Spleen (tissue), 11 donors: ENCODE data around the gene STAT3. TPM values are rescaled to one million over a fixed set of nuclear protein-coding genes. Genes with fewer than 3 reads are reported as not detected.
"Not testable (repeated sequence)": the region's sequence is repeated elsewhere in the genome, so short reads cannot be mapped to it uniquely, and the experiment has no call there.

Experiments used
- DNase-seq: peaks from one replicate; pipeline ENCODE4 v3.0.0-alpha.2; 2020
- H3K27ac ChIP-seq, 8 donors: fragments of 200-600 bp; sonication (generic) in 7 of 8; 1 replicate in 4 of 8; 2 replicates in 4 of 8; pipeline versions ENCODE4 v1.5.0 to v1.8.0; 2016 to 2021; ENCODE audit warnings: inconsistent platforms in 4 of 8, mild to moderate bottlenecking in 4 of 8, moderate library complexity in 1 of 8
- H3K27me3 ChIP-seq, 7 donors: fragments of 200-600 bp; sonication (generic) in 6 of 7; replicated peaks in 1 of 7; 1 replicate in 4 of 7; 2 replicates in 3 of 7; pipeline versions ENCODE4 v1.5.0 to v1.8.0; 2016 to 2021; ENCODE audit warnings: inconsistent platforms in 3 of 7, mild to moderate bottlenecking in 1 of 7
- H3K36me3 ChIP-seq, 6 donors: fragments of 200-600 bp; sonication (generic) in 5 of 6; 1 replicate in 4 of 6; 2 replicates in 2 of 6; pipeline versions ENCODE4 v1.5.0 to v1.8.0; 2016 to 2021; ENCODE audit warnings: inconsistent platforms in 2 of 6
- H3K4me1 ChIP-seq, 6 donors: fragments of 200-600 bp; sonication (generic) in 5 of 6; 1 replicate in 3 of 6; 2 replicates in 3 of 6; pipeline versions ENCODE4 v1.5.0 to v1.8.0; 2016 to 2021; ENCODE audit warnings: inconsistent platforms in 3 of 6
- H3K4me3 ChIP-seq, 8 donors: fragments of 200-600 bp; sonication (generic) in 7 of 8; 1 replicate in 4 of 8; 2 replicates in 4 of 8; pipeline versions ENCODE4 v1.5.0 to v1.8.0; 2016 to 2021; ENCODE audit warnings: inconsistent platforms in 4 of 8, mild to moderate bottlenecking in 4 of 8, moderate library complexity in 2 of 8
- H3K9me3 ChIP-seq, 8 donors: fragments of 200-600 bp; sonication (generic) in 7 of 8; 1 replicate in 4 of 8; 2 replicates in 4 of 8; pipeline versions ENCODE4 v1.5.0 to v1.8.0; 2016 to 2021; ENCODE audit warnings: inconsistent platforms in 4 of 8
- CTCF ChIP-seq, 11 experiments: fragments of 200-600 bp in 7 of 11; fragments of 450-650 bp in 4 of 11; sonication (generic) in 4 of 11; IDR thresholded peaks in 8 of 11; conservative IDR thresholded peaks in 3 of 11; 1 replicate in 7 of 11; 2 replicates in 4 of 11; pipeline versions ENCODE4 v1.4.0 to v1.8.0; 2016 to 2021; ENCODE audit warnings: antibody characterized with exemption in 11 of 11, inconsistent platforms in 4 of 11, mild to moderate bottlenecking in 1 of 11
- POLR2A ChIP-seq, 3 donors: fragments of 450-650 bp; IDR thresholded peaks; one replicate each; pipeline ENCODE4 v1.5.1; 2017; ENCODE audit warnings: antibody characterized with exemption in 3 of 3, mild to moderate bottlenecking in 1 of 3
- POLR2AphosphoS5 ChIP-seq, 3 donors: sonication (generic); formaldehyde crosslinking; IDR thresholded peaks; one replicate each; pipeline ENCODE4 v1.5.1; 2017; ENCODE audit warnings: antibody characterized with exemption in 3 of 3
- WGBS, 5 donors: extraction: QIAGEN DNeasy Blood & Tissue Kit in 3 of 5; methylation state at CpG; one replicate each; pipeline versions ENCODE4 v1.1.5 to v1.1.7; 2013 to 2018; 5-methylcytosine and 5-hydroxymethylcytosine counted together
- intact Hi-C: fragments of 100-400 bp; cut with DNase I; formaldehyde crosslinking; loops from one replicate; pipeline ENCODE4 v1.15.0; 2023; ENCODE audit warnings: low total_unique reads
- polyA plus RNA-seq, 3 donors: library from polyadenylated mRNA; stranded (reverse); fragments of 200-250 nt; gene quantifications; one replicate each; pipeline ENCODE4 v1.2.1, GENCODE V29; 2013
- total RNA-seq, 7 donors: library from RNA; depleted of rRNA in 3 of 7; stranded (reverse); fragments of >200 nt in 3 of 7; fragmentation: NEBNext Ultra II Directional in 4 of 7; extraction: Animal tissue kit (Norgen Biotek cat#: 25700) in 4 of 7; gene quantifications; one replicate each; pipeline versions ENCODE4 v1.1.0 to v1.2.1, GENCODE V29; 2016 to 2021
- donor health status: healthy with polysubstance abuse.
- donor health status: DM: no; HTN: no; CAD: no; lungs with moderate emphysema.
- donor health status: DM: no; HTN: no; CAD: no.
- donor health status: Bipolar disorder and iron deficiency.
- donor health status: healthy.
- donor health status: DM: no; HTN: no; CAD: no.
- donor health status: DM: yes; HTN: yes; CAD: no.

Gene STAT3
- total and polyA plus RNA-seq, 10 donors: 18.3 to 326 (median 241) TPM

- H3K4me1 ChIP-seq: peaks cover 12 to 98% (median 63%) of the 10 kb centered on the region in 6 donors
- no peaks in the 10 kb centered on the region for H3K27me3 ChIP-seq
- no peak overlapping the region for H3K27ac ChIP-seq
- H3K36me3 ChIP-seq: peaks cover 0 to 48% (median 5%) of the 10 kb centered on the region in 6 donors
- DNase-seq: no peak
- intact Hi-C loops: no loop called here
- no peak for TF ChIP-seq POLR2AphosphoS5 (IDR thresholded peaks at IDR 0.05)
- no peak for TF ChIP-seq POLR2A (IDR thresholded peaks at IDR 0.05)
- no peak for TF ChIP-seq CTCF (IDR thresholded peaks at IDR 0.05 in 8 of 11, conservative IDR thresholded peaks at IDR 0.05 in 3 of 11)
- H3K9me3 ChIP-seq: peaks cover 0 to 5% (median 0%) of the 10 kb centered on the region in 8 donors
- H3K4me3 ChIP-seq: no peak overlapping the region
Measured at GRCh38 chr17:42372142-42372541, 16.1 kb downstream of the STAT3 start.

- H3K9me3 ChIP-seq, DNase-seq, intact Hi-C loops, H3K27me3 ChIP-seq, H3K4me3 ChIP-seq: not testable (repeated sequence)
- peaks cover 23 to 98% (median 66%) of the 10 kb centered on the region in 6 donors for H3K4me1 ChIP-seq
- TF ChIP-seq POLR2AphosphoS5 (IDR thresholded peaks at IDR 0.05): peak in 1 of 3 donors; percentile 16
- peak overlapping the region in 1 of 8 donors; percentile 21 for H3K27ac ChIP-seq
- peaks cover 0 to 56% (median 8%) of the 10 kb centered on the region in 6 donors for H3K36me3 ChIP-seq
- WGBS, 5 donors: 69 to 78% (median 73%) methylated on average over 12 of the region's 12 CpGs
Measured at GRCh38 chr17:42368797-42369561, 19.3 kb downstream of the STAT3 start.

- H3K4me3 ChIP-seq, H3K27me3 ChIP-seq, DNase-seq, intact Hi-C loops, H3K9me3 ChIP-seq: not testable (repeated sequence)
- Histone ChIP-seq H3K36me3 (peaks cover 0 to 52% (median 8%) of the 10 kb centered on the region in 6 donors), H3K27ac (peak overlapping the region in 1 of 8 donors; percentile 91), H3K4me1 (peaks cover 23 to 98% (median 68%) of the 10 kb centered on the region in 6 donors)
- WGBS, 5 donors: 69 to 81% (median 74%) methylated on average over 5 of the region's 5 CpGs
Measured at GRCh38 chr17:42368310-42368709, 19.9 kb downstream of the STAT3 start.

- Histone ChIP-seq H3K4me3 (peak overlapping the region in 1 of 8 donors; percentile 40), H3K27ac (peak overlapping the region in 7 of 8 donors; percentile 24 to 91 (median 72)), H3K36me3 (peaks cover 0 to 33% (median 2%) of the 10 kb centered on the region in 6 donors), H3K4me1 (peaks cover 33 to 99% (median 84%) of the 10 kb centered on the region in 6 donors)
- 67 to 83% (median 74%) methylated on average over 13 of the region's 13 CpGs for WGBS, 5 donors
- H3K9me3 ChIP-seq, DNase-seq, intact Hi-C loops, H3K27me3 ChIP-seq: not testable (repeated sequence)
Measured at GRCh38 chr17:42366176-42367023, 21.8 kb downstream of the STAT3 start.

GRCh38 chr17:42365136-42365535 lies 23.1 kb downstream of the STAT3 start:
- H3K9me3 ChIP-seq: no peaks in the 10 kb centered on the region
- intact Hi-C loops: no loop called here
- TF ChIP-seq POLR2AphosphoS5 (IDR thresholded peaks at IDR 0.05) (no peak), CTCF (IDR thresholded peaks at IDR 0.05 in 8 of 11, conservative IDR thresholded peaks at IDR 0.05 in 3 of 11) (no peak), POLR2A (IDR thresholded peaks at IDR 0.05) (no peak)
- H3K36me3 ChIP-seq: peaks cover 0 to 20% (median 2%) of the 10 kb centered on the region in 6 donors
- H3K27ac ChIP-seq: peak overlapping the region in 2 of 8 donors; percentile 1 to 23
- H3K4me3 ChIP-seq: no peak overlapping the region
- H3K4me1 ChIP-seq: peaks cover 33 to 100% (median 87%) of the 10 kb centered on the region in 6 donors
- DNase-seq: no peak
- 75 to 89% (median 86%) methylated on average over 9 of the region's 9 CpGs for WGBS, 5 donors
- no peaks in the 10 kb centered on the region for H3K27me3 ChIP-seq
